NCI-H82 (cell line): Measurements from ENCODE around the gene TTC1.

Experiments
- DNase-seq: peaks from one replicate; lab custom pipeline; 2025; lab: John Stamatoyannopoulos, UW

The TTC1 gene

GRCh38 chr5:160087199-160087598 is 78.3 kb downstream of the TTC1 start:
- DNase-seq: no peak

GRCh38 chr5:160088805-160089204 is 79.9 kb downstream of the TTC1 start:
- no peak for DNase-seq

- DNase-seq: no peak
Measured at GRCh38 chr5:160089531-160089930, 80.6 kb downstream of the TTC1 start.

GRCh38 chr5:160090059-160090458 is 81.1 kb downstream of the TTC1 start:
- DNase-seq: no peak

- no peak for DNase-seq
Measured at GRCh38 chr5:160092514-160092913, 83.6 kb downstream of the TTC1 start.

GRCh38 chr5:160092960-160093707 is 84.2 kb downstream of the TTC1 start:
- no peak for DNase-seq

GRCh38 chr5:160096178-160096577 is 87.2 kb downstream of the TTC1 start:
- DNase-seq: no peak

GRCh38 chr5:160097991-160098390 is 89.1 kb downstream of the TTC1 start:
- DNase-seq: no peak

DNA sequence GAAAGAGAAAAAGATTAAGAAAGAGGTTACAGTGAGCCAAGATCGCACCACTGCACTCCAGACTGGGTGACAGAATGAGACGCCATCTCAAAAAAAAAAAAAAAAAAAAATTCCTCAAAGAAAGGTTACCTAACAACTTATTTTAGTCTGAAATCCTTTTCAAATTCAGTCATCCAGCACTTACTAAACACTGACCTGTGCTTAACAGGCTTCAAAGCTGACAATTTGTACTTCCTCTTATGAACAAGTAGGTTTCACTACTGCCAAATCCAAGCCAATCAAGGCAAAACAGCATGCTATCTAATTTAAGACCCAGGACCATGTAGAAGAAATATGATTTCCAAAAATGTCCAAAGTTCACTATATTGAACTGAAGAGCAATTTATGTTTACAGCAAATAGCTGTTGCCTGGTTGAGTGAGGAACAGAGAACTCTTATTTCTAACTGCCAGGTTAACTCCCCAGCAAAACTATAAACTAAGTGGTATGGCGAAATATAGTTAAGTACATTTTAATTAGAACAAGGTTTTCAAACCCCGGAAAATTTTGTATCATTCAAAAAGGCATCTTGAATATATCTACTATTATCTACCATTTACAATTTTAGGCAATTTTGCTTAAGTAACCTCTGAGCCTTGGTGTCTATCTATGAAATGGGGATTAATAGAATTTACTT is 96.9 kb downstream of the TTC1 start:
- DNase-seq: no peak

DNA sequence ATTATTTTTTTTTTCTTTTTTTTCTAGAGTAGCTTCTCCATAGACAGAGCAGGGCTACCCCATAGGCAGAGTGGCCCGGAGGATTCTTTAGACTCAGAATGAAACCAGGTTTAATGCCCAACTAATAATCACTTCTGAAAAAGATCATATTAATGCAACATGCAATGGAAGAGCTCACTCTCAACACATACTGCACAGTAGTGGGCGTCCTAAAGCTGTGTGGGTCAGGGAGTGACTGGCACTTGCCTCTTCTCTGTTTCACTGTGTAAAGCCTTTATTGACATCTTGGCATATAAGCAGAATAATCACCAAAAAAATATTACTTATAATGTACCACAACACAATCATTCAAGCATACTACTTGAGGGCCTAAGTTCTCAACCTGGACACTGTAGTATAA is 99.2 kb downstream of the TTC1 start:
- DNase-seq: no peak
